IPS-NIHi7 (cell line): ENCODE measurements around the gene MIOX.

Experiments
- DNase-seq: peaks from one replicate; pipeline ENCODE4 v3.0.0; 2012; ENCODE audit warnings: mixed read lengths; ENCODE audit errors: extremely low spot score

Gene MIOX

GRCh38 chr22:50473088-50473487 is 13.6 kb upstream of the MIOX start:
- peak; percentile 56 for DNase-seq

DNA sequence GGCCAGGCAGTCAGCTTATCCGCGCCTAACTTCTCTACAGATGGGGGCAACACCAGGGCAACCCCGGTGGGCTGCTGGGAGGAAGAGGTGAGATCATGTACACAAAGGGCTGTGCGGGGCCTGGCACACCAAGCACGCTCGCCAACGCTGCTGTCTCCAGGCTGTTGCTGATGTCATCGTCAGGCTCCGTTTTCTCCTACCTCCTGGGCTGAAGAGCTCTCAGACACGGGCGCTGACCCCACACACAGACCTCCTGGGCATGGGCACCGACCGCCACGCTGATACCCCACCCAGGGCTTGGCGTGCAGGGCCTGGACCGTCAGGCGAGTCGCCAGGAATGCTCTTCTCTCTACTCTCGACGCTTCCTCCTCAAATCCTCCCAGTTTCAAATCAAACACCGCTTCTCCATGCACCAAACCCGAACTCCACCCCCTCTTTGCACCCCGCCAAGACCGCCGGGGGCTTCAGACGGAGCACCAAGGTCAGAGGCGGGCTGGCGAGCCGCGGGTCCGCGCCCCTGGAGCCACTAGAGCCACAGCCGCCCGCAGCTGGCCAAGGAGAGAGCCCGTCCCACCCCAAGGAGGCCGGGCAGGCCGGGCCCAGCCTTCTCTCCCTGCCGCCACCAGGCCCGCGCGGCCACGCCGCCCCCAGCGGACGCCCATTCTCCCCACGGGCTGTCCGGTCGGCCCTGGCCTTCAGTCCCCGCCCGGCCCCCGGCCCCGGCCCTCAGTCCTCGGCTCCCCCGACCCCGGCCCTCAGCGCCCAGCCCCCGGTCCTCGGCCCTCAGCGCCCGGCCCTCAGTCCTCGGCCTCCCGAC is 12.6 kb upstream of the MIOX start:
- no peak for DNase-seq

DNA sequence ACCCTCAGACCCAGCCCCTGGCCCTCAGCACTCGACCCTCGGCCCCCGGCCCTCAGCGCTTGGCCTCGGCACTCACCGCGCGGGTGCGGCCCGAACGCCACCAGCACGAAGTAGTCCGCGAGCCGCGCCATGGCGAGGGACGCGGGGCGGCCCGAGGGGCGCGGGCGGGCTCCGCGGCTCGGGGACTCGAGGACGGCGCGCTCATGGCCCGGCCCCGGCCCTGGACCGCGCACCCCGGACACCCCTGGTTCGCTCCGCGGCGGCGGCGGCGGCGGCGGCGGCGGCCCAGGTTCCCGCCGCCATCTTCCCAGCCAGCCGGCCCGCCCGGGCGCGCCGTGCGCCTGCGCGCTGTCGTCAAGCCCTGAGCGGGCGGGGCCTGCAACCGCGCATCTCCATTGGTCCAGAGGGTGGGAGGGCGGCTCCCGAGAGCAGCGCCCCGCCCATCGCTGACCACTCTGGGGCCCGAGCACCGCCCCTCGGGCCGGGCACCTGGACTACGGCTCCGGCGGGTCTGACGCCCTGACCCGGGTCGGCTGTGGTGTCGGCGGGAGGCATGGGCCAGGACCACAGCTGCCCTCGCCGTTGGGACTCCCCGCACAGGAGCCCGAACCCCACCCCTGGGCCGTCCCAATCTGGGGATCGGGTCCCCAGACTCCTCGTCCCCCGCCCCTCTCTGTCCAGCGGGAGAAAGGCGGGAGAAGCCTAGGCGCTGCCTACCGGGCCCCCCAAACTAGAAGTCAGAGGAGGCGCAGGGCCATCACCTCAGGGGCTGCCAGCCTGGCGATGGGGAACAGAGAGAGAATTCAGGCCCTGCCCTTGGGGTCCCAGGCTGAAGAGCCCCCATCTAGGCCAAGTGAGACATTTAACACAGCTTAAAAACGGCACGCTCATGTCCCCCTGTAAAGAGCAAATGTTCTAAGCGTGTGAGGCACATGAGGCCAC is 11.7 kb upstream of the MIOX start, which contains the start of gene SBF1:
Gene SBF1 (minus strand): TSS at position 326 of the 942 bp plus-strand sequence. CDS start 195 bp downstream, at position 131.
- peak; percentile 100 for DNase-seq

- DNase-seq = no peak
These were observed 11.0 kb upstream of the MIOX start for GRCh38 chr22:50475652-50476002.

DNA sequence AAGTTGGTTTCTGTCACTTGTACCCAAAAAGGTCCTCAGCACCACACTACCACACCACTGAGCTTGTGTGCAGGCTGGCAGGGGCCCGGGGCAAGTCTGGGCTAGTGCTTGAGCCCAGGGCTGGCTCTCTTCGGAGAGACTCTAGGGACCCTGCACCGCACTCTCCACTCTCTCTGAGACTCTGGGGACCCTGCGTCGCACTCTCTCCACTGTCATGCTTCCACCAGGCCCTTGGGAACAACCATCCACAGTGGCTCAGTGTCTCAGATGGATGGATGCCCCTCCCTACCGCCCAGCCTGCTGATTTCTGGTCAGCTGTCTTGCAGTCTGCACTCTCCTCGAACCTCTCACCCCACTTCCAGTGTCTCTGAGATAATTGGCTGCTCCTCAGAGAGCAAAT is 9.8 kb upstream of the MIOX start:
- DNase-seq = no peak

GRCh38 chr22:50477923-50478322 is 8.7 kb upstream of the MIOX start:
- DNase-seq = no peak

DNA sequence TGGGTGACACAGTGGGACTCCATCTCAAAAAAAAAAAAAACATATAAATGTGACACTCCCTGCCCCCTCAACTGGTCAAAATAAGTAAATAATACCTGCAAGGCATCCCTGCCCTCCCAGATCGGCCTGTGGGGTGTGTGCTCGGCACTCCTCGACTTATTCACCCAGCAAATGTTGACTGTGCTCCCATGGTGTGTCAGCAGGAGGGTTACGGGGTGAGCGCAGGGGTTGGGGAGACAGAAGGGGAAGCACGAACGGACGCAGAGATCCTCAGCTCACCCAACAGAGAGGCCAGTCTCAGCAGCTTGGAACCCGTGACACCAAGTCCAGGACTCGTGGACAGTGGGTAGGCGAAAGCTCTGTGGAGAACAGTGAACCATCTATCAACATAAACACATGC is 6.9 kb upstream of the MIOX start:
- no peak for DNase-seq

- DNase-seq = no peak
These were observed 5.6 kb upstream of the MIOX start for GRCh38 chr22:50481045-50481439.

DNA sequence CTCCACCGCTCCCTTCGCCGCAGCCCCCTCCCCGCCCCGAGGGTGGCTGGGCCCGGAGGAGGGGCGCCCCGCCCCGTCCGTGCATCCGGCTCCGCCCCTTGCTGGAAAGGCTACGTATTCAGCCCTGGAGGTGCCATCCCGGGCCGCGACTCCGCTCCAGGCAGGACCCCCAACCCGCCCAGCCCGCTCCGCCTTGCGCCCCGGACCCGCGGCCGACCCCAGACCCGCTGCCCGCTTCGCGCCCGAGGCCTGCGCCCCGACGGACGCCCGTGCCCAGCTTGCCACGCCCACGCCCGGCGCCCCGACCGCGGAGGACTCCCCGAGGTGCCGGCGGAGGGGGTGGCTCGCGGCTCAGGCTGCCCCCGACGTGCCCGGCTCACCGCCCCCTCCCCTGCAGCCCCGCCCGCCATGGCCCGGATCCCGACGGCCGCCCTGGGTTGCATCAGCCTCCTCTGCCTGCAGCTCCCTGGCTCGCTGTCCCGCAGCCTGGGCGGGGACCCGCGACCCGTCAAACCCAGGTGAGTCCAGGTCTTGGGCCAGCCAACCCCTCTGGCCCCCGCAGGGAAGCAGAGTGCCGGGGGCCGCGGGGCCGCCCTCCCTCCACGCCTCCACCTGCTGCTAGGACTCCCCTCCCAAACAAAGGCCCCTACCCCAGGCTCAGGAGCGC is 5.1 kb upstream of the MIOX start, which contains the start of gene ADM2:
Gene ADM2 (plus strand): TSS at position 104 of the 667 bp plus-strand sequence. CDS start 305 bp downstream, at position 409.
- DNase-seq = peak; percentile 90

DNA sequence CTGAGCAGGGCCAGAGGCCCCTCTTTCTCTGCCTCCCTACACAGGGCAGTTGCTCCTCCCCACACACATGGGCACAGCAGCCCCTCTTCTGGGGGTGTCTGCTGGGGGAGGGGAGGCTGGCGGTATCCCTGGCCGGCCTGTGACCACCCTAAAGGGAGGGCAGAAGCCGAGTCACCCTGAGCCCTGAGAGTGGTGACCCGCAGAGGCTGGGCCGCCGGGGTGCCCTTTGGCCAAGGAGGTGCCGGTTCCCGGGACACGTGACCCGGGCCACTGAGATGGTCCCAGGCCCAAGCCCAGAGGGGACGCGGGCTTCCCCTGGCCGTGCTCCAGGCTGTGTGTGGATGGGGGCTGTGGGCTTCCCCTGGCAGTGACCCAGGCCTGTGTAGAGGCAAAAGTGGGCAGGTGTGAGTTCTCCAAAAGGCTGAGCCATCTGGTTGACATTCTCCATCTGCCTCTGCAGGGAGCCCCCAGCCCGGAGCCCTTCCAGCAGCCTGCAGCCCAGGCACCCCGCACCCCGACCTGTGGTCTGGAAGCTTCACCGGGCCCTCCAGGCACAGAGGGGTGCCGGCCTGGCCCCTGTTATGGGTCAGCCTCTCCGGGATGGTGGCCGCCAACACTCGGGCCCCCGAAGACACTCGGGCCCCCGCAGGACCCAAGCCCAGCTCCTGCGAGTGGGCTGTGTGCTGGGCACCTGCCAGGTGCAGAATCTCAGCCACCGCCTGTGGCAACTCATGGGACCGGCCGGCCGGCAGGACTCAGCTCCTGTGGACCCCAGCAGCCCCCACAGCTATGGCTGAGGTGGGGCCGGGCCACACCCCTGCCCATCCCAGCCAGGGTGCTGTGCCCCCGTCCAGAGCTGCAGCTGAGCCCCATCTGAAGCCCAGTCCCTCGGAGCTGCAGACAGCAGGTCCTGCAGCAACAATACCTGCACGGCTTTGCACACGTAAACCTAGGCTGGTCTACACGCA is 4.3 kb upstream of the MIOX start:
- no peak for DNase-seq

- DNase-seq = no peak
These were observed 3.6 kb upstream of the MIOX start for GRCh38 chr22:50483106-50483505.

DNA sequence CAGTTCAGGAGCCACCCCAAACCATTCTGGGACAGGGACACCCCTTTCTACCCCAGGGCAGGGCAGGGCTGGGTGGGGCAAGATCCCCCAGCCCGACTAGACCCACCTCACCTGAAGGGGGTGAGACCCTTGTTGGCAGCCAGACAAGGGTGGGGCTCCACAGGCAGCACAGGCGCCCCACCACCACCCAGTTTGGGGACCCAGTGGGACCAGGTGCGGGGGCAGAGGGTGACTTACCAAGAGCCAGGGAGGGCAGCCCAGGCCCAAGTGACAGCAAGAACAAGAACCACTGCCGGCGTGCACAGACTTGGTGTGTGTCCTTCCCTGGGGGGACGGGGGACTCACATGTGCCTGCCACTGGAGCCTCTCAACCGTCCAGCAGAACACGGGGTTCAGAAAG is 3.1 kb upstream of the MIOX start:
- no peak for DNase-seq

DNA sequence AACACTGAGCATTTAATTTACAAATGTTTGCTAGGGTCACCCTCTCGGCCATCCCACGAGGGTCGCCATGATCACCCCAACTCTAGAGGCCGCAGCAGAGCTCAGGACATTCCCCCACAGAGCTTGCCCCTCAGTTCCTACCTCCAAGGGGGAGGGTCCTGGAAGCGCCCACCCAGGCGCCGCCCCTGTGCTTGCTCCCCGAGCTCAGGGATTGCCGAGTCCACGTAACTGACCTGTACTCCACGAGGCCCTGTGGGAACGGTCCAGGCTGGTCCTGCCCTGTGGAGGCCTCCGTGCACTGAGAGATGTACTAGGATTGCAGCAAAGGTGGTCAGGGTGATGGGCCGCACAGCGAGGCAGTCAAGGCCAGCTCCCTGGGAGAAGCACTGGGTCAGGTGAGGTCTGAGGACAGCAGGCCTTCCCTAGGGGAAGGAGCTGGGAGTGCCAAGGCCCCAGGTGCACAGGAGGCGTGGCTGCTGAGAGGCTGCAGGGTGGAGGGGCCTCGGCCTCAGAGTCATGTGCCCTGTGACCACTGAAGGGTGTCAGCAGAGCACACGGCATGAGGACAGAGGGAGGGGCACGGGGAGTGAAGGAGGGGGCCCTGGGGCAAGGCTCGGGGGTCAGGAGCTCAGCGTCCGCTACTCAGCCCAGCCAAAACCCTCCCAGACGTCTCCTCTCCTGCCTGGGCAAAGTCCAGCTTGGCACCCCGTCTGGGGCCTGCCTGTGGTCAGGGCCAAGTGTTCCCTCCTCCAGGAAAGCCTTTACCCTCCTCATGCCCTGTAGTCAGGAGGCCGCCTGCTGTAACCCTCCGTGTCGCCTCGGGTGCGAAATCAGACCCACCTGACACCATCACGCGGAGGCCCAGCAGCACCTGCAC is 2.4 kb upstream of the MIOX start:
- DNase-seq = no peak

DNA sequence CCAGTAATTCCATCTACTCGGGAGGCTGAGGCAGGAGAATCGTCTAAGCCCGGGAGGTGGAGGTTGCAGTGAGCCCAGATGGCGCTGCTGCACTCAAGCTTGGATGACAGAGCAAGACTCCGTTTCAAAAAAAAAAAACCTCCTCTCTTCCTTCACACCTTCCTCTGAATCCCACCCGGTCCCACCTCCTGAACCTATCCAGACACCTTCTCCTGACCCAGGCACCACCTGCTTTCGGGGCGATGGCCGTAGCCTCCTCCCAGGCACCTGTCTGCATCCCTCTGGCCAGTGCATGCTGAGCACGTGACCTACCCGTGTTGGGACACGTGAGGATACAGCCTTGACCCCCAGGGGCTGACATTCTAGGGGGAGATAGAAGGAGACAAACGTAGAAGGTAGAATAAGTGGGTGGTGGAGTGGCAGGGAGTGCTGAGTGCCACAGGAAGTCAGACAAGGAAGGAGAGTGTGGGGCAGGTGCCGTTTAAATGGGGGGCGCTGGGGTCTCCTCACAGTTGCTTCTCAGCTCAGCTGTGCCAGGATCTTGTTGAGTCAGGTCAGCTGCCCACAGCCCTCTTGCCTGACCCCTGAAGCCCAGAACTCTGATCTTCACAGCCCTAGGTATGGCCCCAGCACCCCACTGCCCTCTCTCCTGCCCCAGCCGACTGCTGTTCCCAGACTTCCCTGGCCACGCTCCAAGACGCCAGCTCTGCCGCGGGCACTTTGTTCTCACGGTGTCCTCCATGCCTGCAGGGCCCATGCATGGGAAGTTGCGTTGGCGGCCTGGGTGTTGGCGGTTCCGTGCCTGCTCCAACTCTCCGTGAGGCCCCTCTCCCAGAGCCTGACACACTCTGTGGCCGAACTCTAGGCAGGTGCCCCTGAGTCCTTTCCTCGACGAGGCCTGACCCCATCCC is 1.2 kb upstream of the MIOX start:
- no peak for DNase-seq

- no peak for DNase-seq
These were observed 789 bp downstream of the MIOX start for GRCh38 chr22:50487290-50488005.

DNA sequence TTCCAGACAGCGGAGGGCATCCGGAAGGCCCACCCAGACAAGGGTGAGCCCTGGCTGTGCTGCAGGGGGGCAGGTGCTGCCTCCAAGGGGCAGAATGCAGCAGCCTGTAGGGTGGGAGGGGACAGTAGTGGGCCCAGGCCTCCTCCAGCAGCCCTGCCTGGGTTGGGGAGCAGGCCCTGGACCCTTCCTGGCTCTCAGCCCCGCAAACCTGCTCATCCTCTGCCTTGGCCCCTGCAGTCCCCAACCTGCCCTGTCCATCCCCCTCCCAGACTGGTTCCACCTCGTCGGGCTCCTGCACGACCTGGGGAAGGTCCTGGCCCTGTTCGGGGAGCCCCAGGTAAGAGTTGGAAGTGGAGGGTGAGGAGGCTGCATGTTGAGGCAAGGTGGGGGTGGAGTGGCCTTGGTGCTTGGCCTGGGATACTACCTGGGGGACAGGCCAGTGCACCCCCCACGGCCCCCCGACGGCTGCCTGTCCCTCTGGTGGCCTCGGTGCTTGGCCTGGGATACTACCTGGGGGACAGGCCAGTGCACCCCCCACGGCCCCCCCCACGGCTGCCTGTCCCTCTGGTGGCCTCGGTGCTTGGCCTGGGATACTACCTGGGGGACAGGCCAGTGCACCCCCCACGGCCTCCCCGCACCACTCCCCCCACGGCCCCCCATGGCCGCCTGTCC is 1.5 kb downstream of the MIOX start:
- no peak for DNase-seq

DNA sequence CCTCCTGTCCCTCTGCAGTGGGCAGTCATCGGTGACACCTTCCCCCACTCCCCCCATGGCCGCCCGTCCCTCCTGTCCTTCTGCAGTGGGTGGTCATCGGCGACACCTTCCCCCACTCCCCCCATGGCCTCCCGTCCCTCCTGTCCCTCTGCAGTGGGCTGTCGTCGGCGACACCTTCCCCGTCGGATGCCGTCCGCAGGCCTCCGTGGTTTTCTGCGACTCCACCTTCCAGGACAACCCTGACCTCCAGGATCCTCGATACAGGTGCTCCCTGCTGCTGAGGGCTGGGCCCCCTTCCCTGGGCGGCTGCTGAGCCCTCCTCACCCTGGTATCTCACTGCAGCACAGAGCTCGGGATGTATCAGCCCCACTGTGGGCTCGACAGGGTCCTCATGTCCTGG is 2.2 kb downstream of the MIOX start:
- DNase-seq = no peak
